ENCODE measurements around the gene USP53.
"Not testable (repeated sequence)": the region's sequence is repeated elsewhere in the genome, so short reads cannot be mapped to it uniquely, and the experiment has no call there.

USP53 gene

GRCh38 chr4:119317990-119318389, 105.5 kb downstream of the USP53 start:
- no peak for DNase-seq (ENCODE audit: low spot score)

- no peak for DNase-seq (ENCODE audit: low spot score)
These were observed 109.6 kb downstream of the USP53 start, which contains the start of gene FABP2 for GRCh38 chr4:119321921-119322687. FABP2 (minus strand) TSS chr4:119322138; CDS start chr4:119322102, 36 bp downstream.

- no peak for DNase-seq (ENCODE audit: low spot score)
These were observed 116.2 kb downstream of the USP53 start for GRCh38 chr4:119328695-119329094.

GRCh38 chr4:119329835-119330620, 117.5 kb downstream of the USP53 start:
- no peak for DNase-seq (ENCODE audit: low spot score)

GRCh38 chr4:119336332-119336979, 123.9 kb downstream of the USP53 start:
- DNase-seq (ENCODE audit: low spot score): not testable (repeated sequence)

GRCh38 chr4:119337010-119337409, 124.5 kb downstream of the USP53 start:
- no peak for DNase-seq (ENCODE audit: low spot score)

- DNase-seq (ENCODE audit: low spot score): not testable (repeated sequence)
These were observed 127.4 kb downstream of the USP53 start for GRCh38 chr4:119339895-119340294.

GRCh38 chr4:119343293-119343692, 130.8 kb downstream of the USP53 start:
- DNase-seq (ENCODE audit: low spot score): not testable (repeated sequence)

All from hematopoietic multipotent progenitor cell treated with erythropoietin and hydrocortisone succinate and interleukin-3 and kit ligand, for 15 days (in vitro differentiated cells).